CD4-positive, alpha-beta T cell treated with Interleukin-2 at 100 ng/mL for 4 hours (primary cell): ENCODE results near the gene ZNF469.
"Not testable (repeated sequence)": the region's sequence is repeated elsewhere in the genome, so short reads cannot be mapped to it uniquely, and the experiment has no call there.

ENCODE experiments used
- DNase-seq: peaks from one replicate; pipeline ENCODE4 v3.0.0-alpha.2; 2020; ENCODE audit warnings: low spot score

Gene ZNF469

DNA sequence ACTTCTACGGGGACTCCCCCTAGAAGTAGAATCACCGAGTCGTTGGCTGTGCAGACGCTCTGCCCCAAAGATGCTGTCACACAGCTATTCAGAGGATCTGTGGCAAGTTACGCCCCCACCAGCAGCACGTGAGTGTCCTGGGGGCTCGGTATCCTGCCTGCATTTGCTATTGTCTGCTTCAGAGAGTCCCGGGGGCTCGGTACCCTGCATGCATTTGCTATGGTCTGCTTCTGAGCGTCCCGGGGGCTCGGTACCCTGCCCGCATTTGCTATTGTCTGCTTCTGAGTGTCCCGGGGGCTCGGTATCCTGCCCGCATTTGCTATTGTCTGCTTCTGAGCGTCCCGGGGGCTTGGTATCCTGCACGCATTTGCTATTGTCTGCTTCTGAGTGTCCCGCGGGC is 23.8 kb upstream of the ZNF469 start:
- DNase-seq = no peak

DNA sequence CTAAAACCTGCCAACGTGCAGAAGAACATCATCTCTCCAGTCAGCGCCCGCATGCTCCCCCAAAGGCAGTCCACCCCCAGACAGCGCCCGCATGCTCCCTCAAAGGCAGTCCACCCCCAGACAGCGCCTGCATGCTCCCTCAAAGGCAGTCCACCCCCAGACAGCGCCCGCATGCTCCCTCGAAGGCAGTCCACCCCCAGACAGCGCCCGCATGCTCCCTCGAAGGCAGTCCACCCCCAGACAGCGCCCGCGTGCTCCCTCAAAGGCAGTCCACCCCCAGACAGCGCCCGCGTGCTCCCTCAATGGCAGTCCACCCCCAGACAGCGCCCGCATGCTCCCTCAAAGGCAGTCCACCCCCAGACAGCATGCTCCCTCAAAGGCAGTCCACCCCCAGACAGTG is 22.4 kb upstream of the ZNF469 start:
- not testable (repeated sequence) for DNase-seq

DNA sequence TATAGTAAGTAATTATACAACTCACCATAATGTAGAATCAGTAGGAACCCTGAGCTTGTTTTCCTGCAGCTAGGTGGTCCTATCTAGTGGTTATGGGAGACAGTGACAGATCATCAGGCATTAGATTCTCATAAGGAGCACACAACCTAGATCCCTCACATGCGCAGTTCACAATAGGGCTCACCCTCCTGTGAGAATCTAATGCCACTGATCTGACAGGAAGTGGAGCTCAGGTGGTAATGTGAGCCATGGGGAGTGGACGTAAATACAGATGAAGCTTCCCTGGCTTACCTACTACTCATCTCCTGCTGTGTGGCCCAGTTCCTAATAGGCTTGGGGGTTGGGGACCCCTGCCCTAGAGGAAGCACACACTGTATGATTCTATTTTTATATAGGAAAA is 21.8 kb upstream of the ZNF469 start:
- DNase-seq = no peak

DNA sequence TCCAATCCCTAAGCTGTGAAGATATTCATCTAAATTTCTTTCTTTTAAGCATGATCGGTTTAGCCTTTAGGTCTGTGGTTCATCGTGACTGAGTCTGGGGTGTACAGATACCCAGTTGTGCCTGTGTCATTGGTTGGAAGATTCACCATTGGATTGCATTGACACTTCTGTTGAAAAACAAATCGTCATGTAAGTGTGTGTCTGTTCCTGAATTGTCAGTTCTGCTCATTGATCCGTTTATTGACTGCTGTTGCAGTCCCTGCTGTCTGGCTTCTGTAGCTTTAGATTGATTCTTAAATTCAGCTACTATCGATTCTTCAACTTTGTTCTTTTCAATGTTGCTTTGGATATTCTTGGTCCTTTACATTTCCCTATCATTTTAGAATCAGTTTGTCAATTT is 21.0 kb upstream of the ZNF469 start:
- DNase-seq = no peak

- DNase-seq = no peak
These were observed 19.4 kb upstream of the ZNF469 start for GRCh38 chr16:88363239-88363891.

DNA sequence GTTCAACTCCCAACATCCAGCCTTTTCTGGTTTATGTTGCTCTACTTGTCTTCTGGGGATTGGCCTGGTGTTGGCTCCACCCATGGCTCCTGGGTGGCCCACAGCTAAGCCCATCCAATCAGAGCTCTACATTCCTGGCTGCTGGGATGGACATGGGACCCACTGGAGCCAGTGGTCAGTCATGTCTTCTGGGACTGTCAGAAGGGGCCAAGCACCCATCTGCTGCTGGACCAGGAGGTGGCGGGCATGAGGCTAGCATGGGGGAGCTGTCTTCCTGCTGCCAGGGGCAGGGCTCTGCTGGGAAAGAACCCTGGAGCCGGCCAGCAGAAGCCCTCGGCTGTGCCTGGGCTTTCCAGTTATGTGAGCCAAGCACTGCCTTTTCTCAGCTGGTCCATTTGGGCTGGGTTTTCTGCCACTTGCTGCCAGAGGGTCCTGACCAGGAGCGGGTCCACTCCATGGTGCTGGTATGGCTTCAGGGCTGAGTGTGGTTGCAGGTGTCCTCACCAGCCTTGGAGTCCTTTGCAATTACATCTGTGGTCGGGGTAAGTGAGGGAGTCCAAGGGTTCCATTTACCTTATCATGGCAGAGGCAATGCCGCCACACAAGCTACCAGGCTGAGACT is 17.4 kb upstream of the ZNF469 start:
- DNase-seq = no peak

GRCh38 chr16:88366032-88366703 is 16.6 kb upstream of the ZNF469 start:
- no peak for DNase-seq

DNA sequence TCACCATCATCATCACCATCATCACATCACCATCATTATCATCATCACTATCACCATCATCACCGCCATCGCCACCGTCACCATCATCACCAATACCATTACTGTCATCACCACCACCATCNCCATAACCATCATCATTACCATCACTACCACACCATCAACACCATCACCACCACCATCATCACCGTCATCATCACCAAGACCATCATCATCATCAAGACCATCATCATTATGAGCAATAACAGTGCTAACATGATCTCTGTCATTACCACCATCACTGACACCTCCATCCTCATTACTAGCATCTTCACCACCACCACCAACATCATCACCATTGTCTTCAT is 16.1 kb upstream of the ZNF469 start:
- DNase-seq = no peak

DNA sequence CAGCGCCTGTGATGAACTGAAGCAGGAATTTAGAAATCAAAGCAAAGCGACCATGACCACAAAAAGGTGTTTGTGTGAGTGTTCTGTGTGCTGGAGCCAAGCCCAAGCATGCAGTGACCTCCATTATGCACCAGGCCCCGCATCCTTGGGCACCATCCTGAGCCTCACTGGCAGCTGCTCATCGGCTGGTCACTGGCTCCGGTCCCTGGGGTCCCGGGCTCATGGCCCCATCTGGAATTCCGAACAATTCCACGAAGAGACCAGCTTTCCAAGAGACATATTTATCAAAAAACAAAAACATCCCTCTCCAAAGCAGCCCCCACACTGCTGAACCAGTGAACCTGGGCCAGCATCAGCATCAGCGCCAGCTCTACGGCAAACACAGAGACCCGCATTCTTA is 15.2 kb upstream of the ZNF469 start:
- no peak for DNase-seq

GRCh38 chr16:88368036-88368435 is 14.7 kb upstream of the ZNF469 start:
- DNase-seq = no peak

- no peak for DNase-seq
These were observed 13.8 kb upstream of the ZNF469 start for GRCh38 chr16:88368994-88369393.

GRCh38 chr16:88369447-88370008 is 13.2 kb upstream of the ZNF469 start:
- DNase-seq = no peak

- no peak for DNase-seq
These were observed 12.4 kb upstream of the ZNF469 start for GRCh38 chr16:88370365-88370764.

DNA sequence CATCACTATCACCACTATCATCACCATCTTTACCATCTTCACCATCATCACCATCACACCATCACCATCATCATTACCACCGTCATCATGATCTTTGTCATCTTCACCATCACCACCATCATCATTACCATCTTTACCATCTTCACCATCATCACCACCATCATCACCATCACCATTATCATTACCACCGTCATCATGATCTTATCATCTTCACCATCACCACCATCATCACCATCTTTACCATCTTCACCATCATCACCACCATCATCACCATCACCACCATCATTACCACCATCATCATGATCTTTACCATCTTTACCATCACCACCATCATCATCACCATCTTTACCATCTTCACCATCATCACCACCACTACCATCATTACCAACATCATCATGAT is 10.2 kb upstream of the ZNF469 start:
- DNase-seq = no peak

DNA sequence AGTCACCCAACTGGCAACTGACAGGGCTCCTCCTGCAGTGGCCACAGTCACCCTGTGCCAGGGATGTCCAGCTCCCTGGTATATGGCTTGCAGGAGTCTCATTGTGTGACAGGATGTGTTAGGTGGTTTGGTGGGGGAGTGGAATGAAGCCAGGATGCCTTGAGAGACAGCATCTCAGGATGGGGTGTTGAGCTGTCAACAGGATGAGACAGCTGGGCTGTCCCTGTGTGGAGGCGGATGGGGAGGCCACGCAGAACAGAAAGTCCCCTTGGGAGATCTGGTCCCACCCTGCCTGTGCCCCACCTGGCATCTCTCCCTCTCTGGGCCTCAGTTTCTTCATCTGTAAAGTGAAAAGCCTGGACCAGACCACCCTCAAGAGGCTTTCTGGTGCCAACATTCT is 9.5 kb upstream of the ZNF469 start:
- no peak for DNase-seq

DNA sequence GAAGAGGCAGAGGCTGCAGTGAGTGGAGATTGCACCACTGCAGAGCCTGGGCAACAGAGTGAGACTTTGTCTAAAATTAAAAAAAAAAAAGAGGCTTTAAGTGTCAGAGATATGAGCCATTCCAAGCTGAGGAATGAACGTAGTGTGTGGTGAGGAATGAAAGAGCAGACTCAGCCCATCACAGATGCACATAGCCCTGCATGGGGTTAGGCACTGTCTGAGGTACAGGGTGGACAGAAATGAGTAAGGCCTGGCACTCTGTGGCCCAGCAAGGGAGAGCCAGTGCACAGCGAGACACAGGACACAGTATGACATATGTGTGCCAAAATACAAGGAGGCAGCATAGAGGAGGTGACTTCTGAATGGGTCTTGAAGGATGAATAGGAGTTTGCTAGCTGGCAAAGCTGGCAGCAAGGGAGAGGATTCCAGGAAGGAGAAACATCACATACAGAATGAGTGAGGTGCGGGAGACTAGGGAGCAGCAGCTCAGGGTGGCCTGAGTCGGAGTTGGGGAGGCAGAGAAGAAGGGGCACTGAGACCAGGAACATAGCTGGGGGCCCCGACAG is 8.7 kb upstream of the ZNF469 start:
- DNase-seq = no peak

GRCh38 chr16:88374736-88375135 is 8.0 kb upstream of the ZNF469 start:
- no peak for DNase-seq

DNA sequence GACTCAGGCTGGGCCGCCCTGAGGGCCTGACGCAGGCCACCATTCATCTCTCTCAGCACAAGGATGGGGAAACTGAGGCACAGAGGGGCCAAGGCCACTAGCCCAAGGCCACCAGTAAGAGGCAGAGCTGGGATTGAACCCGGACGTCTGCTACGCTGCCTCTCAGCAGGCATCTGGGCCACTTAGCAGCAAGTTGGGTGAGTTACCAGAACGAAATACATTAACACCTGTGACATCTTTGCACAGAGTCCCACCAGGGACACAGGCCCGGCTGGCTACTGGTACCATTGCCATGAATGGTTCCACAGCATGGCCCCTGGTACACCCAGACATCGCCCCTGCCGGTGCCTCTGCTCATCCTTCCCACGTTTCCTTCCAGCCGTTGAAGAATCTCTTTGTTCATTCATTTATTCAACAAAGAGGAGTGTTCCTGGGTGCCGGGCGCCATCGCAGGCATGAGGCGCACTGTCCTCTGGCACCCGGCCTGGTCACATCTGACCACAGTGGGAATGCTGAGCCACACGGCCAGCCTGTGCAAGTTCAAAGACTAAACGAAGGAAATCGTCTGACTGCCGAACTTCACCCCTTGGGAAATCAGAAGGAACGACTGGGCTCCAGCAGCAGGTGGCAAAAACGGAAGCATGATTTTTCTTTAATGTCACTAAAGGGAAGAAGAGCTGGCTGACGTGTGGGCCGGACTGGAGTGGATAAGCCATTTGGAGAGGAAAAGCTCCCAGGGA is 7.4 kb upstream of the ZNF469 start:
- no peak for DNase-seq

DNA sequence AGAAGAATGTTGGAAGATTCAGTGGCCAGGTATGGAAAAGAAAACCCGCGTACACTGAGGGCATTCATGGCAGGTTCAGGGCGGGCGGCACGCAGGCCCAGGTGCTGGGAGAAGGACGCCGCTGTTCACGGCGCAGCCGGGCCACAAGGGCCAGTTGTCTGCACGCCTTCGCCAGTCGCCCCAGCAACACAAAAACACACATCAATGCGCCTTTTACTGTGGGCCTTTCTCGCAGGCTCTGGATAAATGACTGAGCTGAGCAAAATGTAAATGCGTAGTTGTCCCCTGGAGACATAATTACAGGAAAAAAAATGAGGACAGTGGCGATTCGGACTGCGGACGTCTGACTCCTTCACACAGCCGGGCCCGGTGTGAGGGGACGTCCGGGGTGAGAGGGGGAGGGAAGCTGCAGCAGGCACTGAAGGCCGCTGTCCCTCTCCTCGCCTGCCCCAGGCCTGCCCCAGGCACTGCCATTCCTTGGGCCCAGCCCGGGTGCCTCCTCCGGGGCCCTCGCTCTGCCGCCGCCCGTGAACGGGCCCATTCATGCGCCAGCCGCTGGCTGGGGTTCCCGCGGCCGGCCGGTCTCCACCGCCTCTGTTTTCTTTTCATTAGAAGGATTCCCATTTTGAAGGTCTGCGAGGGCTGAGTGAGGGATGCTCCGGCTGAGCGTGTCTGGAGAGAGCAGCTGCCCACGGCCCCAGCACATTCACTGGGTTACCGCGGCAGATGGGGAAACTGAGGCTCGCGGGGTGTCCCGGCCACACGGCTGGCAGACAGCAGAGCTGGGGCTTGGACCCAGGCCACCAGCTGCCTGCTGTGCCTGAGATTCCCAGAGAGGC is 6.5 kb upstream of the ZNF469 start:
- no peak for DNase-seq

DNA sequence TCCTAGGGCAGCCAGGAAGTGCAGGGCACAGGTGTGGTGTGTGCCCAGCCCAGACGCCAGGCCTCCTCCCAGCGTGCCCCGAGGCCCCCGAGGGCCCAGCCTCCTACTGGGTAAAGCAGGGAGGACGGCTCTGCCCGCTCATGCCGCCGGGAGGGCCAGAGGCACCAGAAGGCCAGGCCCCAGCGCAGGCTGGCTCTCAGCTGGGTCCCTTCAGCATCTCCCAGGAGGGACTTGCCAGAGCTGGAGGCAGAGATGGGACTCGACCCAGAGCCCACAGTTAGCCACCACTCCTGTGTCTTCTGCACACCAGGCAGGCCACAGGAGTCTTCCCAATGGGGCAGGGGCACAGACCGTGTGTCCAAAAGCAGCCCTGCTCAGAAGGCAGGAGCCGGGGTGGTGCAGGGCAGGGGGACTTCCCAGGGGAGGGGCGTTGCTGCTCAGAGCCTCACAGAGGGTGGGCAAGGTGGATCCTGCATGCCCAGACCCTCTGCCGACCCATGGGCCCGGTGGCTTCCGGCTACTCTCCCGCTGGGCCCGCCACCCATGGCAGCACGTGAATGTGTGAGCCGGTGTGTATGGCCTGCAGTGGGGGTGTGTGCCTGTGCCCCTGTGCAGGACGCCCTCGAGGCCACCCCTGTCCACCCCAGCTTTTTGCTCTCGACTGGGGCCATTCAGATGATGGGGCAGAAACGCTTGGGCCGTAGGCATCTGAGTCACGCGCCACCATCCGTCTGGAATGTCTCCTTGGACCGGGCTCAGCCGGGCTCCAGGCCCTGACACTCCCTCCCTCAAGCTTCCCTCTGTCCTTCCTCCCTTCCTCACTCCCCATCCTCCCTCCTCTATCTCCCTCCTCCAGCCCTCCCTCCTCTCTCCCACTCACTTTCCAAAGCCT is 5.7 kb upstream of the ZNF469 start:
- no peak for DNase-seq
